SJSA1 (cell line): ENCODE measurements around the gene KIFC3. TPM values are rescaled to one million over a fixed set of nuclear protein-coding genes. Genes with fewer than 3 reads are reported as not detected.
"Not testable (repeated sequence)": the region's sequence is repeated elsewhere in the genome, so short reads cannot be mapped to it uniquely, and the experiment has no call there.

Source experiments
- DNase-seq, 2 experiments: peaks; one replicate each; pipeline ENCODE4 v3.0.0-alpha.2; 2015 to 2020; ENCODE audit warnings: low spot score in 2 of 2, low read depth in 1 of 2
- H3K27ac ChIP-seq: fragments of 250-450 bp; sonication (Bioruptor Pico); 2 replicates; pipeline ENCODE4 v1.5.1; 2020; ENCODE audit warnings: mild to moderate bottlenecking, moderate library complexity
- H3K27me3 ChIP-seq: fragments of 250-450 bp; sonication (Bioruptor Pico); replicated peaks from 2 replicates; pipeline ENCODE4 v1.5.1; 2020; ENCODE audit warnings: mild to moderate bottlenecking, moderate library complexity
- H3K36me3 ChIP-seq: fragments of 250-450 bp; sonication (Bioruptor Pico); 2 replicates; pipeline ENCODE4 v1.5.1; 2020; ENCODE audit warnings: mild to moderate bottlenecking
- H3K4me1 ChIP-seq: fragments of 250-450 bp; sonication (Bioruptor Pico); replicated peaks from 2 replicates; pipeline ENCODE4 v1.6.1; 2021; ENCODE audit warnings: mild to moderate bottlenecking
- H3K4me3 ChIP-seq: fragments of 250-450 bp; sonication (Bioruptor Pico); 2 replicates; pipeline ENCODE4 v1.5.1; 2020; ENCODE audit warnings: mild to moderate bottlenecking
- H3K9me3 ChIP-seq: fragments of 250-450 bp; sonication (Bioruptor Pico); replicated peaks from 2 replicates; pipeline ENCODE4 v1.5.1; 2020; ENCODE audit warnings: mild to moderate bottlenecking
- total RNA-seq: library from RNA; depleted of rRNA; stranded (reverse); fragments of >200 nt; shearing (Covaris generic); gene quantifications from 2 replicates; pipeline ENCODE4 v1.2.3, GENCODE V29; 2014

KIFC3 gene
- total RNA-seq, 1 experiment from 2014 or later = 132 TPM

DNA sequence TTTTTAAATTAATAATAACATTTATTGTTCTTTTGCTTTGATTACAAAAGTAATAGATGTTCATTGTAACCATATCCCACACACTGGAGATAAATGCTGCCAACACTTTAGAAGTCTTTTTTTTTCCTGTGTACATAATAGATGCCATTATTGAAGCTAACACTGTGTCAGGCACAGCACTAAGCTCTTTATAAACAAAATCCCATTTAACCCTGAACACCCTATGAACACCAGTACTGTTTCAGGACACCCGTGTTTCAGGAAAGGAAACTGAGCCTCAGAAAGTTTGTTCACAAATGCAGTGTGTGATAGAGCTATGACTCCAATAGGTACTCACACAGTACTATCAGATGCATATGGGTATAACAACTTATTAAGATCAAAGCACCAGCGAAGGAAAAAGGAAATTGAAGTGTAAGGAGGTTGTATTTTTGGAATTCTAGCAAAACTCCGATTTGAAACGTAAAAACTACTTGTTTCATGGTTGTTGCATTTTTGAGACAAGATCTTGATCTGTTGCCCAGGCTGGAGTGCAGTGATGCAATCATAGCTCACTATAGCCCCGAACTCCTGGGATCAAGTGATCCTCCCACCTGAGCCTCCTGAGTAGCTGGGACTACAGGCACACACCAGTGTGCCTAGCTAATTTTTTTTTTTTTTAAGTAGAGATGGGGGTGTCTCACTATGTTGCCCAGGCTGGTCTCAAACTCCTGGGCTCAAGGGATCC is 2.0 kb upstream of the KIFC3 start:
- H3K4me1 ChIP-seq = peaks cover 69% of the 10 kb centered on the region
- H3K27me3 ChIP-seq = no peaks in the 10 kb centered on the region
- no peak for DNase-seq
- no peaks in the 10 kb centered on the region for H3K9me3 ChIP-seq
- H3K27ac ChIP-seq = no peak overlapping the region
- H3K36me3 ChIP-seq = peaks cover 20% of the 10 kb centered on the region
- H3K4me3 ChIP-seq = no peak overlapping the region

DNA sequence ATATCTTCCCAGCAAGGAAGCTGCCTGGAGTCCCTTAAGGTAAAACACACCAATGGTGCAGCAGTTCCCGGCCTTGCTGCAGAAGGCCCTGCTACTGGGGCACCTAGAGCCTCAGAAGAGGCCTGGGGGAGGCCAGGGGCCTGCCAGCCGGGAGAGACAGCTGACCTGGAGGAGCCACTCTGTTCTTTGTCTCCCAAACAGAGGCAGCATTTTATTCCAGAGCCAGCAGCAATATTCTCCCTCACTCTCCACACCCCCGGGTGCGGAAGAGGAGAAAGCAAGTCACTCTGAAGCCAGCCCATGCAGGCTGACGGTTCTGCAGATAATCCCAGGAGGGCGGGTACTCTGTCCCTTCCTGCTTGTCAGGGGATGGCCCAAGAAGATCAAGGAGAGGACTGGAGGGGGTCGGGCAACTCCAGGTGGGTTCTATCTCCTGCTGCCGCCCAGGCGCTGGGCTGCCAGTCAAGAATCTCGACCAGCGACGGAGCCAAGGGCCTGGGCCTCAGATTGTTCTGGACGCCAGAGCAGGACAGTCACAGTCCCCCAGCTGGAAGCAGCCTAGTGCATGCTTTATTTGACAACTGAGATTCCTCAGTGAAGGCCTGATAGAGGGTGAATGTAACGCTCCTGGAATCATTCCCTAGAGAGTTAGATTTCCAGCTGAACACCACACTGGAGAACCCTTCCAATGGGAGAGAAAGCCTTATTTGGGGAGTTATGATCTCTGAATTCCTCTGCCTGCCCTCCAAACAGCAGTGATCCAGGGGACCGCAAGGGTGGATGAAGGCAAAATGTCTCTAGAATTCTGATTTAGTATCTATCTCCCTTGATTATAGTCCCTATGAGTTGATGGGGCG is 1.1 kb upstream of the KIFC3 start:
- no peak for DNase-seq
- H3K27ac ChIP-seq = no peak overlapping the region; the same call in 1 of the 2 replicates
- no peaks in the 10 kb centered on the region for H3K27me3 ChIP-seq
- H3K4me1 ChIP-seq = peaks cover 62% of the 10 kb centered on the region
- H3K36me3 ChIP-seq = peaks cover 25% of the 10 kb centered on the region
- H3K9me3 ChIP-seq = no peaks in the 10 kb centered on the region
- no peak overlapping the region for H3K4me3 ChIP-seq

DNA sequence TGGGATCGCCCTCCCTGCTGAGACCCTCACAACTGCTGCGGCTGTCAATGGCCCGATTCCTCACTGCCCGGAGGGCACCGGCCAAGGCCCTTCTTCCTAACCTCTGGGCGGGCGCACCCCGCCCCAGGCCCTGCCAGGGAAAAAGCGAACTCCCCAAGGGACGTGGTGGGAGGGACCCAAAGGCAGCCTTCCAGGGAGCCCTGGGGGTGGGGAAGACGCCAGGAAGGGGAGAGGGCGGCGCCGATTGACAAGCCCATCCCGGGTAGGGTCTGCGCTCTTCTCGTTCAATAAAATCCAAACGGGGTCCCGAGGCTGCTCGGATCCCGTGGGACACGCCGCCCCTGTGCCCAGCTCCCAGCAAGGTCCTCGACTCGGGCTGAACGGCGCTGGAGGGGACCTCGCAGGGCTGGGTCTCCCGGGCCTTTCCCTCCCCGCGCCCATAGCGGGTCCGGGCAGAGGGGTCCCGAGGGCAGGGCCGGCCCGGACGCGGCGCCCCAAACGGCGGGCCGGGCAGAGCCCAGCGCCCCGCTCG is 416 bp downstream of the KIFC3 start:
- H3K9me3 ChIP-seq = no peaks in the 10 kb centered on the region
- H3K36me3 ChIP-seq = peaks cover 40% of the 10 kb centered on the region
- peaks cover 50% of the 10 kb centered on the region for H3K4me1 ChIP-seq
- peak overlapping the region; percentile 95 for H3K27ac ChIP-seq
- DNase-seq = peak; percentile 76 to 78
- H3K27me3 ChIP-seq = no peaks in the 10 kb centered on the region
- H3K4me3 ChIP-seq = peak overlapping the region; percentile 93

DNA sequence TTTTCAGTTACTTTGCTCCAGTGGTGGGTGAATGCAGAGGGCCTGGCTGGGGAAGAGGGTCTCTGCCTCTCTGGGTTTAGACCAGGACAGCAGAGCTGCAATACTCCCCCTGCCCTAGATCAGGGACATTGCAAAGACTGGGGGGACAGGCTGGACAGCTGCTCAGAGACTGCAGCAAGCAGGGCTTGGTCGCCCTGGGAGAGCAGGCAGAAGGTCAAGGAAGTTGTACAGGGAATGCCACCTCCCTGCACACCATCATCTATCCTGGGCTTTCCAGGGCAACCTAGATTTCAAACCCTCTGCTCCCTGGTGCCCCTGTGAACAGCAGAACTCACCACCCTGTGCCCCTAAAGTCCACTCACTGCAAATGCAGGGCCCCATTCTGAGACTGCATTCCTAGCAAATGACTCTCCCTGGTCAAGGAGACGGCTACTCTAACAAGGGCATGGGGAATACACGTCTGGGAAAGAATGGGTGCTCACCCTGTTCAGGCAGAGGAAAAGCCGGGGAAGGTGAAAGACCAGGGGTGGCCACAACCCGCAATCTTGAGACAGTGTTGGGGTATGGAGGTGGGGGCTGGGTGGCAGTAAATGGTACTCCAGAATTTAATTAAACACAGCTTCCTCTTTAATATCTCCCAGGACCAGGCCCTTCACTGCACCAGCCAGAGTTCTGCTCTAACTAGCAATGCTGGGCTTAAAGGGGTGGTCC is 1.0 kb downstream of the KIFC3 start:
- DNase-seq = peak; percentile 75 to 79
- no peaks in the 10 kb centered on the region for H3K9me3 ChIP-seq

DNA sequence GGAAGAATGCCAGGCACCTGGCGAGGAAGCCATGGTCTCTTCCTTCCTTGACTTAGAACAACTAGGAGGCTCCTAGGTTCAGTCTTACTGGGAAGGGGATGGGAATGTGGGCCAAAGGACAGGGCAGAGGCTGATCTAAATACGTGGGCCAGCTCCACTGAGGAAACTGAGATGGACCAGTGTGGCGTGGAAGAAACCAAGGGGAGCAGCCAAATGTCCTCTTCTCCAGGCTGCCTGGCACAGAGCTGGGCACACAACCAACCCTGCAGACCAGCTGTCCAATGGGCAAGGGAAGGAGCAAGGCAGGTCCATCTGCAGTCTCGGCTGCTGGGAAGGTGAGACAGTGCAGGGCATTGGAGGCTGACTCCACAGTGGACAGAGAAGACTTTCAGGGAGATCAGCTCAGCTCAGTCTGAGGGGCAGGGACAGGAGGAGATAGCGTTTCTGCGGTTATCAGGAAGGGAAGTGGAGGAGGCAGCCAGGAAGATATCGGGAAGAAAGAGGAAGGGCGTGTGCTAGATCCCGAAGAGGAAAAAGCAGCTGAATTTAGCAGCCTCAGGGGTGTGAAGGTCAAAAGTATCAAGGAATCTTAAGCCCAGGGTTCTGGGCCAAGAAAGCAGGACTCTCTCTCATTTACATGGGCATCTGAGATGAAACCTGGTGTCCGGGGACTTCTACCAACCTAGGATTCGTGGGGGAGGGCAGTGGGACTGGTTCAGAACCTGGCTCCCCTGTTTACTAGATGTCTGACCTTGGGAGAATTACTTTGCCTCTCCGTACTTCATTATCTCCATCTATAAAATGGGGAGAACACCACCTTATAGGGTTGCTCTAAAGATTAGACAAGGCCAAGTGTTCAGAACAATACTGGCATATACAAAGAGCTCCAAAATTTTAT is 1.8 kb downstream of the KIFC3 start:
- Histone ChIP-seq H3K9me3 (no peaks in the 10 kb centered on the region), H3K4me1 (peaks cover 43% of the 10 kb centered on the region), H3K27me3 (no peaks in the 10 kb centered on the region), H3K27ac (peak overlapping the region; percentile 95), H3K4me3 (peak overlapping the region; percentile 93), H3K36me3 (peaks cover 52% of the 10 kb centered on the region)
- DNase-seq = no peak

More for the DNA sequence above, 1.0 kb downstream of the KIFC3 start:
- peaks cover 43% of the 10 kb centered on the region for H3K4me1 ChIP-seq
- H3K27me3 ChIP-seq = no peaks in the 10 kb centered on the region
- H3K36me3 ChIP-seq = peaks cover 46% of the 10 kb centered on the region
- peak overlapping the region; percentile 95 for H3K27ac ChIP-seq
- peak overlapping the region; percentile 93 for H3K4me3 ChIP-seq

DNA sequence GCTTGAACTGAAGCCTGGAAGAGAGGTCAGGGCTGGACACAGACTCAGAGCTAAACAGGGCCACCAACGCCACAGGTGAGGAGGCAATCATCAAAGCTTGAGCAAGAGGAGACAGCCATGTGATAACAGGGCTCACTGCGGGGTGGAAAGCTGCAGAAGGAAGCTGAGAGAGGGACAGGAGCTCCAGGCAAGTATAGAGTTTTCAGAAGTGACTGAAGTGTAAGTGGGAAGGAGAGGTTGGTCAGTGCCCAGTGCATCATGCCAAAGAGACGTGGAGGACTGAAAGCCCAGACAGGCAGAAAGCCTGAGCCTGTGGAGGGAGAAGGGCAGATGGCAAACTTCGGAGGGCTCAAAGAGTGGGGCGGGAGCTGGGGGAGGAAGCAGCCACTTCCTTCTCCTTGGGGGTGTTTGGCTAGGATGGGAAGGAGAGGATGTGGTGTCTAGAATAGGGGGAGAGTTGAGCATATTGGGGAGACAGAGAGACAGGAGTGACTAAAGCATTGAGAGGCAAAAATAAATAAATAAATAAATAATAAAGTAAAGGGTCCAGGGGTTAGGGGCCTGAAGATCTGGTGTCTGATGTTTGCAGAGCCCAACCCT is 2.6 kb downstream of the KIFC3 start:
- no peak overlapping the region for H3K4me3 ChIP-seq
- DNase-seq = no peak

DNA sequence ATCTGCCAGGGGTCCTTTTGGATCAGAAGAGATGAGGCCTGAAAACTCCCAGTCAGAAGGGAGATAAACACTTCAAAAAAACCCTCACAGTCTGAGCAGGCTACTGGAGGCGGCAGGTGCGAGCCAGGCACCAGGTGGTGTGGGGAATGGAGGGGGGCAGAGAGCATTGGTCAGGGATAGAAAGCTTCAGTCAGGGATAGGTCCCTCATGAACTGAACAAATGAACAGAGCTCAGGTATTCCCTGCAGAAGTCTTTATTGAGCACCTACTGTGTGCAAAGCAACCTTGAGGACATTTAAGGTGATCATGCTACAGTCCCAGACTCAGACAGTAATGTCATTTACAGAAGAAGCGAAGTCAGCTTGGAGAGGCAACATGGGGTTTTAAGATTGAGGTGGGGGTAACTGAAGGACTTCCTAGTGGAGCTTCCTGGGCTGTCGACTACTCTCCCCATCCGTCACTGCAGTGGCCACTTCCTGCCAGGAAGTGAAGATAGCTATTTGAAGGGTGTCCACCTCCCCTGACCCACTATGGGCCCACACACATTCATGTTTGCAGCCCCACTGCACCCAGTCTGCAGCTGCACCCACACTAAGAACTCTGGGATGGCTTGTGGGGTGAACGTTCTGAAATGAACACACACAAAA is 3.2 kb downstream of the KIFC3 start:
- H3K27me3 ChIP-seq = no peaks in the 10 kb centered on the region
- no peak overlapping the region for H3K4me3 ChIP-seq
- H3K27ac ChIP-seq = no peak overlapping the region
- H3K36me3 ChIP-seq = peaks cover 66% of the 10 kb centered on the region
- DNase-seq = no peak
- peaks cover 40% of the 10 kb centered on the region for H3K4me1 ChIP-seq
- no peaks in the 10 kb centered on the region for H3K9me3 ChIP-seq

More for the DNA sequence above, 2.6 kb downstream of the KIFC3 start:
- Histone ChIP-seq H3K27me3 (no peaks in the 10 kb centered on the region), H3K9me3 (no peaks in the 10 kb centered on the region), H3K4me1 (peaks cover 43% of the 10 kb centered on the region), H3K36me3 (peaks cover 60% of the 10 kb centered on the region), H3K27ac (no peak overlapping the region)

DNA sequence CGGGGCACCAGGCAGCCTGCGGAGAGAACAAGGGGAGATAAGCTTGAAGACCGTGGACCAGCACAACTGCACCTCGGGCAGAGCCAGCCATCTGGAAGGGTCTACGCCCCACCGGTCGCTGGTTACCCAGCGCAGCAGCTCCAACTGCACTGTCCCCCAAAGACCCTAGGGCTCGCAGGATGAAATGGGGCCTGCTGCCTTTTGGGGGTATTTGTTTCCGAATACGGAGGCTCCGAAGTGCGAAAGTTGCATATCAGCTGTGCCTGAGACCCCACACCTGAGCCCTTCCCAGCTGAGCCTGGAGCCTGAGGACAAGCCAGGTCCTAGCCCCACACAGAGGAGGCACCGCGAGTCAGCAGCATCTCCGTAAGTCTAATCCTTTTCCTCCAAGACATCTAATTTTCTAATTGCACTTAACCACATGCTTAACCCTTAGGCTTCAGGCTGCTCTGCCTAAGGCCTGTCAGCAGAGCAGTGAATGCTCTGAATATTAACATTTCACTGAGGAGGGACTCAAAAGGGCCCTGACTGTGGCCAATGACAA is 4.0 kb downstream of the KIFC3 start:
- no peak overlapping the region for H3K4me3 ChIP-seq
- no peaks in the 10 kb centered on the region for H3K27me3 ChIP-seq
- no peak for DNase-seq
- peaks cover 32% of the 10 kb centered on the region for H3K4me1 ChIP-seq
- peaks cover 72% of the 10 kb centered on the region for H3K36me3 ChIP-seq
- no peak overlapping the region for H3K27ac ChIP-seq
- H3K9me3 ChIP-seq = no peaks in the 10 kb centered on the region

DNA sequence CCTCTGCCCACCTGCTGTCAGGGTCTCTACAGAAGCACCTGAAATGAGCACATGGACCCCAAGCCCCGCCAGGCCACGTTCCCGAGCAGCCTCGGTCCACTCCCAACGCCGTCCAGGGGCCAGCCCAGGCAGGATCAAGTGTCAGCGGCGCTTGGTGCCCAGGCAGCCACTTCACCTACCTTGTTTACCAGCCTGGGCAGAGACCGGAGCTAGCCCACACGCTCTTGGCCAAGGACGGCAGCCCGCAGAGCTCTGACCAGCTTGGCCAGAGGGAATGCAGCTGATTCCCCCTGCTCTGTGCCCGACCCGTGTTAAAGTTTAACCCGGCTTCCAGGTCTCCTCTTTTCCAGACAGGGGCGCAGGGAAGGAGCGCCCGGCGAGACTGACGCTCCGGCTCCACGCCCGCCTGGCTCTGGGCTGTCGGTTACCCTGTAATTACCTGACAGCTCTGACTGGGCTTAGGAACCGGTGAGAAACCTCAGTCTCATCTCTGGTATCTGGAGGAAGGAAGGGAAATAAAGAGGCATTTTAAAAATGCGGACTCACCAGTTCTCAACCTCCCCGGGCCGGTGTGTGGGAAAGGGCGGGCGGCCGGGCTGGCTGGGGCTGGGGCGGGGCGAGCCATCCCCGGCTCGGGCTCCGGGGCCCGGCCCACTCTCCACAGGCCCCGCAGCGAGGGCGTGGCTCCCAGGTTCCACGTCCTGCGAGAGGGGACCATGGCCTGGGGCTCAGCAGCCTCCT is 4.6 kb downstream of the KIFC3 start:
- H3K9me3 ChIP-seq = no peaks in the 10 kb centered on the region
- no peak overlapping the region for H3K4me3 ChIP-seq
- H3K4me1 ChIP-seq = peaks cover 26% of the 10 kb centered on the region
- DNase-seq = no peak
- peaks cover 77% of the 10 kb centered on the region for H3K36me3 ChIP-seq
- no peak overlapping the region for H3K27ac ChIP-seq
- H3K27me3 ChIP-seq = no peaks in the 10 kb centered on the region

DNA sequence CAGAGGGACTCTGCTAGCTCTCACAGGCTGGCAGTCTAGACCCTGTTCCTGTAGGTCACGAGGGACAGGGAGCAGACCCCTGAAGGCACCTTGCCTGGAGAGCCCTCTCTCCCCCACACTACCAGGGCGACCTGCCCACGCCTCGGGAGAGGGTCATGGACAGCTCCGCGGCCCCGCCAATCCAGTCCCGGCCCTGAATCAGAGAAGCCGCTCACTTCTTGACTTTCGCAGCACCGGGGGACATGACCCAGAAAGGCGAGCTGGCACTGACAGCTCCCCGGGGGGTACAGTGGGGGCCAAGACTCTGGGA is 5.1 kb downstream of the KIFC3 start:
- peaks cover 22% of the 10 kb centered on the region for H3K4me1 ChIP-seq
- H3K27me3 ChIP-seq = no peaks in the 10 kb centered on the region
- no peak overlapping the region for H3K4me3 ChIP-seq
- no peaks in the 10 kb centered on the region for H3K9me3 ChIP-seq
- H3K27ac ChIP-seq = no peak overlapping the region
- peaks cover 81% of the 10 kb centered on the region for H3K36me3 ChIP-seq
- DNase-seq = no peak

DNA sequence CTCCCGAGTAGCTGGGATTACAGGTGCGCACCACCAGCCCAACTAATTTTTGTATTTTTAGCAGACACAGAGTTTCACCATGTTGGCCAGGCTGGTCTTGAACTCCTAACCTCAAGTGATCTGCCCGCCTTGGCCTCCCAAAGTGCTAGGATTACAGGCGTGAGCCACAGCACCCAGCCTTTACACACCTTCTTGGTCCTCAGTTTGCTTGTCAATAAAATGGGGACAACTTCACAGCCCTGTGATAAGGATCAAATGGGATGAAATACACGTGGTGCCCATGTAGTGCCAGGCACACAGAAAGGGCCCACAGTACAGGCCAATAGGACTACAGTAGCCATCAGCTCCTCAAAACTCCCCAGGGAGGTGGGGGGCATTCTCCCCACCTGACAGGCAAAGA is 6.3 kb downstream of the KIFC3 start:
- H3K4me1 ChIP-seq = peaks cover 18% of the 10 kb centered on the region
- H3K9me3 ChIP-seq, H3K4me3 ChIP-seq, H3K27ac ChIP-seq, H3K27me3 ChIP-seq, DNase-seq: not testable (repeated sequence)
- H3K36me3 ChIP-seq = peaks cover 87% of the 10 kb centered on the region
